HCT116 (cell line): Measurements from ENCODE around the gene MAP3K3. TPM values are rescaled to one million over a fixed set of nuclear protein-coding genes. Genes with fewer than 3 reads are reported as not detected.

ENCODE experiments used
- ATAC-seq: fragments of 200-7000 bp; cut with Tn5 transposase; 2 replicates; pipeline ENCODE4 v1.9.1; 2020; ENCODE audit warnings: mild to moderate bottlenecking, moderate library complexity
- BruUV-seq: library from RNA; stranded (reverse); fragments of 400-500 nt; replicated peaks from 2 replicates; lab custom pipeline; 2021; lab: Mats Ljungman, UMichigan
- CTCF ChIA-PET: fragments of 300-600 bp; sonication (Branson Sonifier 250); formaldehyde crosslinking; loops from one replicate; lab custom pipeline; 2021; ENCODE audit warnings: antibody characterized with exemption; lab: Charles Lee
- POLR2A ChIA-PET: fragments of 300-600, 350-600 bp; sonication (Branson Sonifier 250); formaldehyde crosslinking; loops from one replicate; lab custom pipeline; 2021; ENCODE audit warnings: antibody characterized with exemption; lab: Charles Lee
- RAD21 ChIA-PET, 2 experiments: fragments of 300-600 bp; sonication (Branson Sonifier 250); formaldehyde crosslinking; loops; one replicate each; lab custom pipeline; 2023; ENCODE audit warnings: low total read pairs in 2 of 2; ENCODE audit not compliant: uncharacterized antibody in 2 of 2, unreplicated experiment in 2 of 2, low non-redundant PET in 1 of 2; lab: Charles Lee
- DNase-seq: peaks from one replicate; pipeline ENCODE4 v3.0.0-alpha.2; 2010; ENCODE audit warnings: low read depth, low spot score
- H2AFZ ChIP-seq: fragments of 200-600 bp; shearing (Covaris generic), sonication (generic); 2 replicates; pipeline ENCODE4 v1.6.1; 2017; ENCODE audit warnings: low read depth, mixed run types, mixed read lengths, antibody characterized with exemption, low read length; ENCODE audit not compliant: poor library complexity, severe bottlenecking
- H3K27ac ChIP-seq: 2 replicates; pipeline ENCODE4 v1.5.1; 2012; ENCODE audit warnings: low read depth, low read length
- H3K27me3 ChIP-seq: fragments of 200-600 bp; sonication (generic); 2 replicates; pipeline ENCODE4 v1.6.1; 2016; ENCODE audit warnings: mixed run types, low read length, mixed read lengths; ENCODE audit not compliant: insufficient read depth
- H3K36me3 ChIP-seq, 2 experiments: fragments of 200-500 bp in 1 of 2; fragments of 200-600 bp in 1 of 2; sonication (Bioruptor generic) in 1 of 2; sonication (generic) in 1 of 2; 2 replicates each; pipeline versions ENCODE4 v1.5.1 to v1.6.1; 2014 to 2016; ENCODE audit warnings: low read length in 2 of 2, inconsistent platforms in 1 of 2, mixed read lengths in 1 of 2, mixed run types in 1 of 2; ENCODE audit not compliant: insufficient read depth in 2 of 2, control insufficient read depth in 1 of 2
- H3K4me1 ChIP-seq, 2 experiments: fragments of 200-600 bp in 1 of 2; sonication (generic) in 1 of 2; 2 replicates each; pipeline versions ENCODE4 v1.5.1 to v1.6.1; 2012 to 2017; ENCODE audit warnings: low read length in 2 of 2, inconsistent platforms in 1 of 2, mild to moderate bottlenecking in 1 of 2, mixed read lengths in 1 of 2, mixed run types in 1 of 2, moderate library complexity in 1 of 2; ENCODE audit not compliant: insufficient read depth in 2 of 2, control insufficient read depth in 1 of 2
- H3K4me2 ChIP-seq: fragments of 200-600 bp; sonication (generic); 2 replicates; pipeline ENCODE4 v1.6.1; 2017; ENCODE audit warnings: mixed run types, low read length, mixed read lengths
- H3K4me3 ChIP-seq, 2 experiments: fragments of 200-600 bp in 1 of 2; sonication (generic) in 1 of 2; replicated peaks in 1 of 2; 2 replicates each; pipeline ENCODE4 v1.5.1; 2011 to 2016; ENCODE audit warnings: low read length in 2 of 2, control low read depth in 1 of 2, low read depth in 1 of 2, mild to moderate bottlenecking in 1 of 2, mixed read lengths in 1 of 2, mixed run types in 1 of 2
- H3K79me2 ChIP-seq: fragments of 200-600 bp; sonication (generic); 2 replicates; pipeline ENCODE4 v1.6.1; 2017; ENCODE audit warnings: mild to moderate bottlenecking, mixed run types, low read length, moderate library complexity, mixed read lengths; ENCODE audit not compliant: insufficient read depth
- H3K9ac ChIP-seq: fragments of 200-600 bp; sonication (generic); 2 replicates; pipeline ENCODE4 v1.6.1; 2016; ENCODE audit warnings: low read length, mixed read lengths
- H3K9me2 ChIP-seq: fragments of 200-600 bp; sonication (generic), shearing (Covaris generic); 2 replicates; pipeline ENCODE4 v1.6.1; 2017; ENCODE audit warnings: mixed run types, mild to moderate bottlenecking, moderate library complexity; ENCODE audit not compliant: insufficient read depth
- H3K9me3 ChIP-seq, 2 experiments: fragments of 200-500 bp in 1 of 2; fragments of 200-600 bp in 1 of 2; sonication (Bioruptor generic) in 1 of 2; sonication (generic) in 1 of 2; 2 replicates each; pipeline ENCODE4 v1.6.1; 2014 to 2017; ENCODE audit warnings: low read length in 2 of 2, mixed read lengths in 2 of 2, inconsistent platforms in 1 of 2, low read depth in 1 of 2, mild to moderate bottlenecking in 1 of 2, mixed run types in 1 of 2, moderate library complexity in 1 of 2; ENCODE audit not compliant: control insufficient read depth in 1 of 2, insufficient read depth in 1 of 2
- H4K20me1 ChIP-seq: fragments of 200-600 bp; sonication (generic), shearing (Covaris generic); 2 replicates; pipeline ENCODE4 v1.6.1; 2017; ENCODE audit warnings: mixed run types, mild to moderate bottlenecking, moderate library complexity; ENCODE audit not compliant: insufficient read depth
- CBX3 ChIP-seq: IDR thresholded peaks from 2 replicates; pipeline ENCODE4 v1.6.1; 2012; ENCODE audit warnings: low read depth
- CEBPB ChIP-seq: IDR thresholded peaks from 2 replicates; pipeline ENCODE4 v1.6.1; 2012; ENCODE audit warnings: low read depth
- EZH2 ChIP-seq: fragments of 200-600 bp; sonication (generic); IDR thresholded peaks from 2 replicates; pipeline ENCODE4 v1.6.1; 2017; ENCODE audit warnings: antibody characterized with exemption, mixed run types
- EZH2phosphoT487 ChIP-seq: fragments of 200-600 bp; IDR thresholded peaks from 2 replicates; pipeline ENCODE4 v1.6.1; 2018; ENCODE audit warnings: antibody characterized with exemption, borderline replicate concordance
- FOSL1 ChIP-seq: IDR thresholded peaks from 2 replicates; pipeline ENCODE4 v1.6.1; 2012; ENCODE audit warnings: low read depth
- JUND ChIP-seq: IDR thresholded peaks from 2 replicates; pipeline ENCODE4 v1.6.1; 2012
- POLR2A ChIP-seq: IDR thresholded peaks from 2 replicates; pipeline ENCODE4 v1.7.0; 2011; ENCODE audit warnings: borderline replicate concordance; ENCODE audit not compliant: insufficient read depth, insufficient read length; ENCODE audit errors: extremely low read depth
- RAD21 ChIP-seq: IDR thresholded peaks from 2 replicates; pipeline ENCODE4 v1.6.1; 2012; ENCODE audit warnings: low read depth, mild to moderate bottlenecking
- SIN3A ChIP-seq: IDR thresholded peaks from 2 replicates; pipeline ENCODE4 v1.6.1; 2012; ENCODE audit warnings: low read depth
- SP1 ChIP-seq: IDR thresholded peaks from 2 replicates; pipeline ENCODE4 v1.6.1; 2012; ENCODE audit warnings: low read depth
- SRF ChIP-seq: IDR thresholded peaks from 2 replicates; pipeline ENCODE4 v1.6.1; 2012; ENCODE audit warnings: low read depth
- TCF7L2 ChIP-seq: IDR thresholded peaks from 2 replicates; pipeline ENCODE4 v1.7.0; 2011; ENCODE audit warnings: borderline replicate concordance, inconsistent platforms; ENCODE audit not compliant: insufficient read depth, insufficient read length; ENCODE audit errors: extremely low read depth
- YY1 ChIP-seq: IDR thresholded peaks from 2 replicates; pipeline ENCODE4 v1.6.1; 2011; ENCODE audit warnings: low read length, low read depth, moderate library complexity, mild to moderate bottlenecking; ENCODE audit not compliant: insufficient replicate concordance; ENCODE audit errors: extremely low read depth
- ZFX ChIP-seq: fragments of 450-650 bp; IDR thresholded peaks from 2 replicates; pipeline ENCODE4 v1.6.1; 2017
- intact Hi-C: fragments of 100-400 bp; cut with micrococcal nuclease; formaldehyde crosslinking; loops from 2 replicates; pipeline ENCODE4 v1.10.0; 2022
- total RNA-seq: library from RNA; stranded (reverse); gene quantifications from one replicate; pipeline ENCODE4 v1.2.1, GENCODE V29; 2021; ENCODE audit not compliant: unreplicated experiment
- TF ChIP-seq, protein P1 (sequence below): IDR thresholded peaks from 2 replicates; pipeline ENCODE4 v1.6.1; 2012
- TF ChIP-seq, protein P2 (sequence below): IDR thresholded peaks from 2 replicates; pipeline ENCODE4 v1.6.1; 2012
- TF ChIP-seq, protein P3 (sequence below): IDR thresholded peaks from 2 replicates; pipeline ENCODE4 v1.6.1; 2012; ENCODE audit warnings: low read depth

The MAP3K3 gene
- total RNA-seq, 1 experiment from 2014 or later, result 18.5 TPM

DNA sequence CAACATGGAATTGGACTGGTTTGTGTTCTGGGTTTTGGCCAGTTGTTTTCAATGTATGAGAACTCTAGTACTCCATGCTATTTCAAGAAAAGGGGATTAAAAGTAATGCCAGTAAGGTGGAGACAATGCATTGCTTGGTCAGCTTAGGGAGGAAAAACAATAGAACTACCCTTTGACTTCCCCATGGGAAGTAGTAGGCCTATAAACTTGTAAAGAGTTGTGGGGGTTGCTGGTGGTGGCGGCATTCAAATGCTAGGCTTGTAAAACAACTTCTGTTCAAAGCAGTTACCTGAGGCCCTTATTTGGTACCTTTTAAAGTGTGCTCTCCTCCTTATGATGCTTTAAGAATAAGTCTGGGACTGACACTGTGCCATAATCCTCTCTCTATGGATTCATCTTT is 9.4 kb downstream of the MAP3K3 start:
- no peaks in the 10 kb centered on the region for H4K20me1 ChIP-seq
- no peak overlapping the region for H3K9ac ChIP-seq
- no peak overlapping the region for H3K4me2 ChIP-seq
- POLR2A ChIA-PET, result no interaction called here
- H3K4me1 ChIP-seq, result no peaks in the 10 kb centered on the region
- no peak overlapping the region for H3K27ac ChIP-seq
- no TSS peak for BruUV-seq
- DNase-seq (no peak), ATAC-seq (no peak)
- RAD21 ChIA-PET, result no interaction called here
- H3K4me3 ChIP-seq, result no peak overlapping the region
- H3K36me3 ChIP-seq, result no peaks in the 10 kb centered on the region
- no peak for TF ChIP-seq YY1
- no peak for TF ChIP-seq FOSL1
- TF ChIP-seq TCF7L2, result no peak
- no peak for TF ChIP-seq JUND
- H3K27me3 ChIP-seq, result no peaks in the 10 kb centered on the region
- no peaks in the 10 kb centered on the region for H3K9me2 ChIP-seq
- H3K79me2 ChIP-seq, result no peaks in the 10 kb centered on the region
- CTCF ChIA-PET, result no interaction called here
- H2AFZ ChIP-seq, result no peak overlapping the region
- no peaks in the 10 kb centered on the region for H3K9me3 ChIP-seq
- intact Hi-C loops, result no loop called here

DNA sequence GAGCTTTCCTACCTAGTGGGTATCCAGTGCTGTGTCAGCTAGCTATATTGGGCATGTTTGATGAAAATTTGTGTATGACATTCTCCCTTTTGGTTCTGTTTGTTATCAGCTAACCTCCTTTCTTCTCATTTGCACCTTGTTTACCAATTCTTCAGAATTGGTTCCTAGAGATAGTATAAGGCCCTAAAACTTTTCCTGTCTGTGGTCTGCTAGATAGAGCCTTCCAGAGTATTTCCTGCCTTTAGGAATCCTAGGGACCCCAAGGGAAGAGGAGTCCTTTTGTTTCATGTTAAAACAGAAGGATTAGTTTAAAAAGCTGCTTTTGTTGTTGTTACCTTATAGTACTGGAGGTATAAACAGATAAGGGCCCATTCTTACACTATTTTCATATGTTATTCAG is 11.5 kb downstream of the MAP3K3 start:
- no peaks in the 10 kb centered on the region for H3K36me3 ChIP-seq
- no peak overlapping the region for H3K4me3 ChIP-seq
- H3K4me2 ChIP-seq, result no peak overlapping the region
- no peak for DNase-seq
- H3K27ac ChIP-seq, result no peak overlapping the region
- ATAC-seq, result no peak
- no peaks in the 10 kb centered on the region for H3K9me3 ChIP-seq
- ChIA-PET POLR2A (interaction anchor here (0.7 kb wide), 1 partner anchor 65 kb away, joined by 3 read pairs; no protein-coding TSS in a partner anchor), RAD21 (no interaction called here), CTCF (interaction anchor here (1.1 to 2.5 kb wide), 2 partner anchors 22 to 208 kb away, joined by 4 to 8 read pairs; no protein-coding TSS in a partner anchor)
- H3K79me2 ChIP-seq, result no peaks in the 10 kb centered on the region
- H4K20me1 ChIP-seq, result no peaks in the 10 kb centered on the region
- H3K9ac ChIP-seq, result no peak overlapping the region
- H3K9me2 ChIP-seq, result no peaks in the 10 kb centered on the region
- BruUV-seq, result TSS peak; percentile 16
- no peaks in the 10 kb centered on the region for H3K4me1 ChIP-seq
- no peak overlapping the region for H2AFZ ChIP-seq
- no peaks in the 10 kb centered on the region for H3K27me3 ChIP-seq
- intact Hi-C loops, result no loop called here
- no peak for TF ChIP-seq FOSL1
- TF ChIP-seq RAD21, result no peak
- no peak for TF ChIP-seq SIN3A
- no peak for TF ChIP-seq ZFX
- TF ChIP-seq TCF7L2, result no peak
- TF ChIP-seq, protein P1, sequence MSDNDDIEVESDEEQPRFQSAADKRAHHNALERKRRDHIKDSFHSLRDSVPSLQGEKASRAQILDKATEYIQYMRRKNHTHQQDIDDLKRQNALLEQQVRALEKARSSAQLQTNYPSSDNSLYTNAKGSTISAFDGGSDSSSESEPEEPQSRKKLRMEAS, result no peak
- TF ChIP-seq CEBPB, result no peak
- TF ChIP-seq CBX3, result no peak
- no peak for TF ChIP-seq JUND
- TF ChIP-seq POLR2A, result no peak
- no peak for TF ChIP-seq EZH2phosphoT487
- TF ChIP-seq SRF, result no peak
- TF ChIP-seq, protein P2, sequence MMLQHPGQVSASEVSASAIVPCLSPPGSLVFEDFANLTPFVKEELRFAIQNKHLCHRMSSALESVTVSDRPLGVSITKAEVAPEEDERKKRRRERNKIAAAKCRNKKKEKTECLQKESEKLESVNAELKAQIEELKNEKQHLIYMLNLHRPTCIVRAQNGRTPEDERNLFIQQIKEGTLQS, result no peak
- no peak for TF ChIP-seq SP1
- TF ChIP-seq EZH2, result no peak
- TF ChIP-seq, protein P3, sequence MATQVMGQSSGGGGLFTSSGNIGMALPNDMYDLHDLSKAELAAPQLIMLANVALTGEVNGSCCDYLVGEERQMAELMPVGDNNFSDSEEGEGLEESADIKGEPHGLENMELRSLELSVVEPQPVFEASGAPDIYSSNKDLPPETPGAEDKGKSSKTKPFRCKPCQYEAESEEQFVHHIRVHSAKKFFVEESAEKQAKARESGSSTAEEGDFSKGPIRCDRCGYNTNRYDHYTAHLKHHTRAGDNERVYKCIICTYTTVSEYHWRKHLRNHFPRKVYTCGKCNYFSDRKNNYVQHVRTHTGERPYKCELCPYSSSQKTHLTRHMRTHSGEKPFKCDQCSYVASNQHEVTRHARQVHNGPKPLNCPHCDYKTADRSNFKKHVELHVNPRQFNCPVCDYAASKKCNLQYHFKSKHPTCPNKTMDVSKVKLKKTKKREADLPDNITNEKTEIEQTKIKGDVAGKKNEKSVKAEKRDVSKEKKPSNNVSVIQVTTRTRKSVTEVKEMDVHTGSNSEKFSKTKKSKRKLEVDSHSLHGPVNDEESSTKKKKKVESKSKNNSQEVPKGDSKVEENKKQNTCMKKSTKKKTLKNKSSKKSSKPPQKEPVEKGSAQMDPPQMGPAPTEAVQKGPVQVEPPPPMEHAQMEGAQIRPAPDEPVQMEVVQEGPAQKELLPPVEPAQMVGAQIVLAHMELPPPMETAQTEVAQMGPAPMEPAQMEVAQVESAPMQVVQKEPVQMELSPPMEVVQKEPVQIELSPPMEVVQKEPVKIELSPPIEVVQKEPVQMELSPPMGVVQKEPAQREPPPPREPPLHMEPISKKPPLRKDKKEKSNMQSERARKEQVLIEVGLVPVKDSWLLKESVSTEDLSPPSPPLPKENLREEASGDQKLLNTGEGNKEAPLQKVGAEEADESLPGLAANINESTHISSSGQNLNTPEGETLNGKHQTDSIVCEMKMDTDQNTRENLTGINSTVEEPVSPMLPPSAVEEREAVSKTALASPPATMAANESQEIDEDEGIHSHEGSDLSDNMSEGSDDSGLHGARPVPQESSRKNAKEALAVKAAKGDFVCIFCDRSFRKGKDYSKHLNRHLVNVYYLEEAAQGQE, result no peak
